ENCODE data around the gene CPB1.

- TF ChIP-seq, protein P1, sequence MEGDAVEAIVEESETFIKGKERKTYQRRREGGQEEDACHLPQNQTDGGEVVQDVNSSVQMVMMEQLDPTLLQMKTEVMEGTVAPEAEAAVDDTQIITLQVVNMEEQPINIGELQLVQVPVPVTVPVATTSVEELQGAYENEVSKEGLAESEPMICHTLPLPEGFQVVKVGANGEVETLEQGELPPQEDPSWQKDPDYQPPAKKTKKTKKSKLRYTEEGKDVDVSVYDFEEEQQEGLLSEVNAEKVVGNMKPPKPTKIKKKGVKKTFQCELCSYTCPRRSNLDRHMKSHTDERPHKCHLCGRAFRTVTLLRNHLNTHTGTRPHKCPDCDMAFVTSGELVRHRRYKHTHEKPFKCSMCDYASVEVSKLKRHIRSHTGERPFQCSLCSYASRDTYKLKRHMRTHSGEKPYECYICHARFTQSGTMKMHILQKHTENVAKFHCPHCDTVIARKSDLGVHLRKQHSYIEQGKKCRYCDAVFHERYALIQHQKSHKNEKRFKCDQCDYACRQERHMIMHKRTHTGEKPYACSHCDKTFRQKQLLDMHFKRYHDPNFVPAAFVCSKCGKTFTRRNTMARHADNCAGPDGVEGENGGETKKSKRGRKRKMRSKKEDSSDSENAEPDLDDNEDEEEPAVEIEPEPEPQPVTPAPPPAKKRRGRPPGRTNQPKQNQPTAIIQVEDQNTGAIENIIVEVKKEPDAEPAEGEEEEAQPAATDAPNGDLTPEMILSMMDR (IDR thresholded peaks at IDR 0.05): no peak
- no peak for TF ChIP-seq ZFX (IDR thresholded peaks at IDR 0.05; ENCODE audit: borderline replicate concordance)
Observed at GRCh38 chr3:148853076-148853475, 25.5 kb downstream of the CPB1 start.
